Measurements from ENCODE around the gene CSRNP3.

CSRNP3 gene

DNA sequence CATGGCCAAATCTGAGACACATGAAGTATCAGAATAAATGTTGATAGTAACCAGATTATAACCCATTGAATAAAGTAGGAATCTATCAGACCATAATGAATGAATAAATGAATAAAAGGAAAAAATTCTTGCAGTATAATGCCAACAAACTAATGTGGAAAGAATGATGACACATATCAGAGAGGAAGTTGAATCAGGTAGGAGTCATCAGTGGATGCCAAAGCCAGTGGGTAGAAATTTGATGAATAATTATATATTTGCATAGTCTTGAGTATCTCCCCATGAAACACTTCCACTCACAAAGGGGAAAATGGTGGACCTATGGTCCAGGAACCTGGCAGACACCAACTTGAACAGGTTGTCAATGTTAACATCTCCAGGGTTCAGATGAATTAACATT lies 255.9 kb downstream of the CSRNP3 start:
- in situ Hi-C loops (cut with HindIII; ENCODE audit: low sequenced_read_pairs) = no loop called here
- TF ChIP-seq, protein P1, sequence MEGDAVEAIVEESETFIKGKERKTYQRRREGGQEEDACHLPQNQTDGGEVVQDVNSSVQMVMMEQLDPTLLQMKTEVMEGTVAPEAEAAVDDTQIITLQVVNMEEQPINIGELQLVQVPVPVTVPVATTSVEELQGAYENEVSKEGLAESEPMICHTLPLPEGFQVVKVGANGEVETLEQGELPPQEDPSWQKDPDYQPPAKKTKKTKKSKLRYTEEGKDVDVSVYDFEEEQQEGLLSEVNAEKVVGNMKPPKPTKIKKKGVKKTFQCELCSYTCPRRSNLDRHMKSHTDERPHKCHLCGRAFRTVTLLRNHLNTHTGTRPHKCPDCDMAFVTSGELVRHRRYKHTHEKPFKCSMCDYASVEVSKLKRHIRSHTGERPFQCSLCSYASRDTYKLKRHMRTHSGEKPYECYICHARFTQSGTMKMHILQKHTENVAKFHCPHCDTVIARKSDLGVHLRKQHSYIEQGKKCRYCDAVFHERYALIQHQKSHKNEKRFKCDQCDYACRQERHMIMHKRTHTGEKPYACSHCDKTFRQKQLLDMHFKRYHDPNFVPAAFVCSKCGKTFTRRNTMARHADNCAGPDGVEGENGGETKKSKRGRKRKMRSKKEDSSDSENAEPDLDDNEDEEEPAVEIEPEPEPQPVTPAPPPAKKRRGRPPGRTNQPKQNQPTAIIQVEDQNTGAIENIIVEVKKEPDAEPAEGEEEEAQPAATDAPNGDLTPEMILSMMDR (IDR thresholded peaks at IDR 0.05; ENCODE audit: low read depth, low read length, missing control alignments) = no peak
- no peak overlapping the region for H3K4me3 ChIP-seq (ENCODE audit: low read depth, low read length)
- DNase-seq (ENCODE audit: low read depth) = peak; percentile 38

All from astrocyte of the cerebellum (primary cell).